Embryonic facial prominence (tissue), 1 donor: ENCODE results near the gene PLA2G4E.

ENCODE experiments used
- DNase-seq: peaks from one replicate; pipeline ENCODE4 v3.0.0-alpha.2; 2016; ENCODE audit errors: extremely low spot score

Gene PLA2G4E

DNA sequence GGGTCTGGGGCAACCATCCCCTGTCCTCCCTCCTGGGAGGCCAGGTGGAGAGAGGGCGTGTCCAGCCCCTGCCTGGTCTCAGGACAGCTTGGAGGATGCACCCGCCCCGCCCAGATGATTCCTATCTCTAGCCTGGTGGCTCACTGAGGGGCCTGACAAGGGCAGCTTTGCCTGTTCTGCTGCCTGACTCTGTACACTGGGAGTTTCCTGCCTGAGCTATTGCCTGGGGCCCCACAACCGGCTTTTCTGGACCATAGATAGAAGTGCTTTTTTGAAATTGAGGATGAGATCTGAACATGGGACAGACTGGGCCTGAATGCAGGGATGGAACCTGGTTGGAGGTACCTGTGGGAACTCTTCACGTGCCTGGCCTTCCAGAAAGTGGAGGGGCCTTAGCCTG, 751 bp upstream of the PLA2G4E start:
- no peak for DNase-seq

DNA sequence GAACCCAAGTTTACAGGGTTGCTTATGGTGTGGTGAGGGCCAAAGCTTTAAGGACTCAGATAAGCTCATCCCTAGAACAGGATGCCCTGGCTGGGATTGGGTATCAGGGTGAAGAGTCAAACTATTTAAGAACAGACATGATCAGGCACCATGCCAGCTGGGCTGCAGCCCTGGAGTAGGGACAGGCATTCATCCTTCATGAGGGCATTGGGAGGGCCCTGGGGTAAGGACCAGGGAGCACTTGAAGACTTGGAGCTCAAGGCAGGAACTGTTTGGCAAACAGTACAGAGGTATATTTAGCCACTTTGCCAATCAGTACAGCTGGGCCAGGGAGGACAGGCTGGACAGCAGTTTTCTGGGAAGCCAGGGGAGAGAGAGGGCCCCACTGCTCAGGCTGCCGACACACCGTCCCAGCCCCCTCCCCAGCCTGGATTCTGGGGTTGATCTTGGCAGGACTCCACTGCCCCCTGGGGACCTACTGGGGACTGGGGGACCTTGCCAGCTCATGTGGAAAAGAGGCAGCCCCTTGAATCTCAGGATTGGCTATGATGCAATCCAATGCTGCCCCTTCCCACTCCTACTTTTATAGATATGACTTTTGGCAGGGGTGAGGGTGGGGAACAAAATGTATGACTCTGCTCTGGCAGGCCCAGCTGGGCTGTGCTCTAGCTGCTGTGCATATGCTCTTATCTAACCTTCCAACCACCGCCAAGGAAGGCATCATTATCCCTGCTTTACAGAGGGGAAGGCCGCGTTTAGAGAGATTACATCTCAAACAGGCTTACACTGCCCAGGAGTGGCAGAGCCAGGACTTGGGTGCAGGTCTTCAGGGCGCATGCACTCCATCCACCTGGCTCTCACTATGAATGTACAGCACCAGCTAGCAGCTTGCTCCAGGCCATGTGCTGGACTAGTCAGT, 2.3 kb downstream of the PLA2G4E start:
- no peak for DNase-seq

DNA sequence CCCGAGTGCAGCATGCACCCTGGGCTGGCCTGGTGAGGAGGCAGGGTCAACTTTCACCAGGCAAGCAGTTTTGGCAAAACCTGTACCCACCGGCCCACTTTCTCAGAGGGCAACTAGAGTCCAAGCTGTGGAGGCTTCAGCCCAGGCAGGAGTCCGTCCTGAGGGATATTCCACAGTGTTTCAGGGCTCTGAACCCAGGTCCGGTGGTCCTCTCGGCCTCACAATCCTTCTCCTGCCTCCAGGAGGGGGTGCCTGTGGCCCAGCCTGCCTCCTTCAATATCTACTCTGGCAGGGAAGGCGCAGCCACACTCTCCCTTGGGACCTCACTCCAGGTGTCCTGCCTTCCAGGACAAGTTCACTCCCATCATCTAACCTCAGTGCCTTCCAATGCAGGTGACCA, 3.9 kb downstream of the PLA2G4E start:
- DNase-seq = no peak

DNA sequence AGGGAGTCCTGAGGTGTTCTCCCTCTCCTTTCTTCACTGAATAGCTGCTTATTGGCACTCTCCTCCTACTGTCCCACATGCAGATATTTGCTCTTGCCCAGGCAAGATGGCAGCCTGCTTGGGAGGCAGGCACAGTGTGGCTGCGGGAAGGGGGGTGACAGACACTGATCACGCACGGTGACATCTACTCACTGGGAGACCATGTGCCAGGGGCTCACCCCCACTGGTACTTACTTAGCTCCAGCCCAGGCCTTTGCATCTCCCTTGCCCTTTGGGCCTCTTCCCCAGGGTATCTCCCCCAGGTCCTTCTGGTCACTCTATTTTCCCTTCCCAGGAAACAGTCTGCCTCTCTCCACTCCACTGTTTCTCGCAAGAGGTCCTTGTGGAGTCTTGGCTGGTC, 6.4 kb downstream of the PLA2G4E start:
- no peak for DNase-seq

DNA sequence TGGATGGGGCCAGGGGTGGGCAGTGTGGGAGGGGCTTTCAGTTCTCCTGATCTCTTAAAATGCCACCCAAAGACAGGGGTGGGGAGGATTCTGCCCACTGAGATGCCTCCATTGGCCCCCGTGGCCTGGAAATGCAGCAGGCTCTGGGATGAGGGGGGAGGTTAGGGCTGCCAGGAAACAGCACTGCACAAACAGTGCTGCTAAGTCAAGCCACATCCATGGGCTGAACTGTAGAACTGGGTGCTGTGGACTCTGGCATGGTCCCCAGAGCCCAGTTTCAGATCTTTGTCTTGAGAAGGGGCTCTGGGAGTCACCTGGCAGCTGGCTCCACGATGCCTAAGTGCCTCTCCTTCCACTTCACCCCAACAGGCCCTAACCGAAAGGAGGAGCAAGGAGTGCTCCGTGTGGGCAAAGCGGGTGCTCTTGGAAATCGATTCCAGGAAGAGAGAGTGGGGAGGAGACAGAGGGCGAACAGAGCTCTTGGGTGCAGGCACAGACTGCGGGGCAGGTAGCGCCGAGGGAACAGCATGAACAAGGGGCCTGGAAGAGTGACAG, 7.8 kb downstream of the PLA2G4E start:
- no peak for DNase-seq

DNA sequence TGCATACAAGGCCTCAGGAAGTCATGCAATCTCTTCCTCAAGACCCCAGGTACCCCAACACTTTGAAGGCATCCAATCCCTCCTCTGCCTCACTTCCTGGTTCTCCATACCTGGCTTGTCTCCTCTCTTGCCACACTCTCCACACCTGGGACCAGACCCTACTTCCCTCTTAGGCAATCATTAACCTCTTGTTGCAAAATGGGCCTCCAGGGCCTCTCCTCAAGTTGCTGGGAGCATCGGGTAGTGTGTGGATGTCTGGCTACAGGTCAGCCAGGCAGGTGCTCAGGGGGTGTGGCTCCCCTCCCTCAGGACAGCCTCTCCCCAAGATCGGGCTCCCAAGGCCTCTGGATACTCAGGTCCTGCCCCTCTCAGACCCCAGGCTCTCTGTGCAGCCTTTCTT, 8.6 kb downstream of the PLA2G4E start:
- no peak for DNase-seq

DNA sequence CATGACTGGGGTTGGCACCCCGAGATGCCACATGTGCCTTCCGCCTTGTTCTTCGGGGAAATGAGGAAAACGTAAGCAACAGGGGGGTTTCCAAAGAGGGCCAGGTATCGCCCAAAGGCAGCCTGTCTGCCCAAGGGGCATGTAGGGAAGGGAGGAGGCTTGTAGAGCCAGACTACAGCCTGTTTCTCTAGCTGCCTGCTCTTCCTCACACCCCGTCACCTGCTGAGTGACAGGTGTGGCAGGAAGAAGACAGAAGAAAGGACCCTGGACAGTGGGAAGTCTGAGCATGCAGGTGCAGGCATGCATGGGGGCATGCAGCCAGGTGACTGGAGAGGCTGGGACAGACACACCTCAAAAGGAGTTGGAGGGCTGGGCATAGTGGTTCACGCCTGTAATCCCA, 9.8 kb downstream of the PLA2G4E start:
- DNase-seq = no peak

DNA sequence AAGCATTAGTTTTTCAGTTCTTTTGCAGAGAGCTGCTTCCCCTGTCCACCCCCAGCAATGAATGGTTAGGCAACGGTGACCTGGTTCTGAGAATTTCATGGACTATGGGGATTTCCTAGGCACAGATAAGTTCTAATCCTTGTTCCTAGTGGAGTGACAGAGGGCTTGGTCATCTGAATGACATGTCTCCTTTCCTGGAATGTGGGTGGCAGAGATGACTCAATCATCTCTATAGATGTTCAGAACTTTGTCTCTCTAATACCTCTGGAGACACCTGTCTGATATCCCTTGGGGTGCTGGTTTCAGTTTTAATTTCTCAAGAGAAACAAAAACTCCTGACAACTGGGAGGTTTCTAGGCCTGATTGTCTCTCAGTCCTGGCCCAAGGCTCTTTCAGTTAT, 10.4 kb downstream of the PLA2G4E start:
- no peak for DNase-seq

DNA sequence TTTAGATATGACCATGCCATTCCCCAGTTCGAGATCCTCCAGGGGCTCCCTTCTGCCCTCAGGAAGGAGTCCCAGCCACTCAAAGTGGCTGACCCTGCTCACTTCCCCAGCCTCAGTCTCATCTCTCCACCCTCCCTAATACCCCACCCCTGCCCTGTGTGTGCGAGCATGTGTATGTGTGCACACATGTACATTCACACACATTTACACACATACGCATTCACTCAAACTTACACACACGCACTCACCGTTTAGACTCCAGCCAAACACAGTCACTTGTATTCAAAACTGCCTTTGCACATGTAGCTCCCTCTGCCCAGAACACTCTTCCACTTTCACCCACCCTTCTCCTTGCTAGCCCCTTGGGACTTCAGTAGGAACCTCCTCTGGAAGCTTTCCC, 11.4 kb downstream of the PLA2G4E start:
- DNase-seq = no peak

DNA sequence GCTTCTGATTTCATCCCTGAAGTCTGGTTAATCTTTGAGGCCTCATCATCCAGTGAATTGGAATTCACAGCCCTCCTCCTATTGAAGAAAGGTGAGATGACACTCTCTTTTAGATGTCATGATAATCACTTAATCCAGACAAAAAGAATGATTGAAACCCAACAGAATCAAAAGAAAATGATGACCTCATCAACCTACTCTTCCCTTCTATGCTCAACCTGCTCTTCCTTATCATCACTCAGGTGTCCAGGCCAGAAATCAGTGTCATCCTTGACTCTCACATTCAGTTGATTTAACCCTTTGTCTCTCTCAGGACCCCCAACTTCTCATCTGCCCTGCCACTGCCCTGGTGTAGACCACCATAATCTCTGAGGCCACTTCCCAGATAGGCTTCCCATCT, 11.8 kb downstream of the PLA2G4E start:
- DNase-seq = no peak

DNA sequence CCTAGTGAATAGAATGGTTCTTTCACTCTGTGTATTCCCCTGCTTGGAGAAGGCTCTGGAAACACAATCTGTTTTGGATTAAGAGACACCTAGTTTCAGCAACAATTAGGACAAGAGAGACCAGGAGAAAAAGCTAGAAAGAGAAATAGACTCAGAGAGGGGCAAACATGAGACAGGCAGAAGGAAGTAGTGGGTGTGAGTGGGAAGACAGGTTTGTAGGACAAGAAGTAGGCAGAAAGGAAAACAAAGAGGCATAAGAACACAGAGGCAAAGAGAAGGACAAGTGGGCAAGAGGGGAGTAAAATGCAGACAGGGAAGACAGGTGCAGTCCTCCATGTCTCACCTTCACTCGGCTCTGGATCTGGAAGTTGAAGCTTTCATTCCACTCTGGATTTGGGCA, 13.5 kb downstream of the PLA2G4E start:
- no peak for DNase-seq

DNA sequence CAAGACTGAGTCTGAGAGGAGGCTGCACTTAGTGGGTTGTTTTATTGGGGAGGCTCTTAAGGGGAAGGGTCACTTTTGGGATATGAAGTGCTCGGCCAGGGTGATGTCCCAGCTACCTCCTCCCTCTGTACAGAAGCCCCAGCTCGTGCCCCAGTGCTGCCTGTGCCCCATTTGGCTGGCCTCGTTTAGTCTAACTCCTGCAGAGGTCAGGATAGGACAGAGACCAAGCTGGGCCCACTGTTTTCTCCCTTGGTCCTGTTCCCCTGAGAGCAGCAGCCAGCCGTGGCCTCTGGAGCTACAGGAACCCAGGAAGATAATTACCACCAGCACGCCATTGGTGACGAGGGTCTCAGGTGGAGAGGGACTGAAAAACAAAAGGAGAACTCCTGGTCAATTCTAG, 18.5 kb downstream of the PLA2G4E start:
- DNase-seq = no peak

DNA sequence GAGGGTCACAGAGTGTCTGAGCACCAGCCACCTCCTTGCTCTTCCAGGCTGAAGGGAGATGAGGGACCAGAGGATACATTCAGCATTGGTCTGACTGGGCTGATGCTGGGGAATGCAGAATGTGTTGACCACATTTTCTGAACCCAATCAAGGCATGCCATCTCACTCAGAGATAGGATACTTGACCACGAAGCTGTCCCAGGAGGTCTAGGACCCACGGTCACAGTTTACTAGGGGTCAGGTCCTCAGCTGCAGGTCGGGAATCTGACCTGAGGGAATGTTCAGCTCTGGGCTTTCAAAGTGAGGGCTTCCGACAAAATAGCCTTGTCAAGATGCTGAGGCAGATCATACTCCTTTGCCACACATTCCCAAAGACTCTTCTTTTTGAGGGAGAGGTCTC, 19.6 kb downstream of the PLA2G4E start:
- no peak for DNase-seq

DNA sequence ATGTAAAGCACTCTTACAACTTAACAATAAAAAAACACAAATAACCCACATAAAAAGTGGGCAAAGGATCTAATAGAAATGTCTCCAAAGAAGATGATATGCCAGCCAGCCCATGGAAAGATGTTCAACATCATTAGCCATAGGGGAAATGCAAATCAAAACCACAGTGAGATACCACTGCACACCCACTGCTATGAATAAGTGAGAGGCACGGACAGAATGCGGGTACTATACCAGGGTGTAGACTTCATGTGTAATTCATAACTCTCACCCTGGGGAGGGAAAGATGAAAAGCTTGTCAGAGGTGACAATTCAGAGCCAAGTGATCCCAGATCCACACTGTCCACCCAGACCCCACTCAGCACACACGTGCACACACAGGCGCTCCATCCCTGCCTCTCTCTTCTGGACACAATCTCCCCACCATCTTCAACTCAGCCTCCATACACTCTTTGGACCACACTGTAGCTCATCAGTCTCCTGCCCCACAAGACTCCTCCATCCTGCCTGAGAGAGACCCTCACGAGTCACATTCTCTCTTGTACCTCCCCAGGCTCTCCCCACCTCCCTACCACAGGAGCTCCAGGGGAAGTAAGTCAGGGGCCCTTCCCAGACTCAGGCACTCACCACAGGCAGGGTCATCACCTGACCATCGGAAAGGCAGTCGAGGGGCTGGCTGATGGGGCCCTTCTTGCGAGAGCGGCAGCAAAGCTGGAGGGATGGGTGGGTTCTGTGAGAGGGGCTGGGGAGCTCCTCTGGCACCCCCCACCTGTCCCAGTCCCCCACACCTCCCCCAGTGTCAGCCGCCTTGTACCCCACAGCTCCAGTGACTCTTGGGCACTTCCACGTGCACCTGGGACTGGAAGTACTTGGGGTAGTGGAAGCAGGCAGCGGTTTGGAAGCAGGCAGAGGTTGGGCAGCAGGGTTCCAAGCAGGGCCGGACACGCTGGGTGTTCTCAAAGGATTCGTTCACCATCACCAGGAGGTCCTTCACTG, 21.3 kb downstream of the PLA2G4E start:
- no peak for DNase-seq

DNA sequence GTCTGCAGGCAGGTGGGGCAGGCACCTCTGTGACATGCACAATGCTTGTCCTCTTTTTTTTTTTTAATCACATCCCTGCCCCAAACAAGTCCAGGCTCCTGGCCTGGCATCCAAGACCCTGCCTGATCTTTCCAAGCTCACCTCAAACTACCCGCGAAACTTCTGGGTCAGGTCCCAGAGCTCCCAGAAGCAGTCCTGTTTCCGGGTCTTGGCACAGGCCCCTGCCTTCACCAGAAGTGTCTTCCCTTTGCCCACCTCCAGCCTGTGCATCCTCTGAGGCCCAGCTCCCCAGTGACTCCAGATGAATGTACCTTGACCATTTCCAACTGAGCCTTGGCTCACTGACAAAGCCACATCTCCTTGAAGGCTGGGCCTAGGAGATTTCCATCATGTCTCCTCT, 23.0 kb downstream of the PLA2G4E start:
- DNase-seq = no peak

DNA sequence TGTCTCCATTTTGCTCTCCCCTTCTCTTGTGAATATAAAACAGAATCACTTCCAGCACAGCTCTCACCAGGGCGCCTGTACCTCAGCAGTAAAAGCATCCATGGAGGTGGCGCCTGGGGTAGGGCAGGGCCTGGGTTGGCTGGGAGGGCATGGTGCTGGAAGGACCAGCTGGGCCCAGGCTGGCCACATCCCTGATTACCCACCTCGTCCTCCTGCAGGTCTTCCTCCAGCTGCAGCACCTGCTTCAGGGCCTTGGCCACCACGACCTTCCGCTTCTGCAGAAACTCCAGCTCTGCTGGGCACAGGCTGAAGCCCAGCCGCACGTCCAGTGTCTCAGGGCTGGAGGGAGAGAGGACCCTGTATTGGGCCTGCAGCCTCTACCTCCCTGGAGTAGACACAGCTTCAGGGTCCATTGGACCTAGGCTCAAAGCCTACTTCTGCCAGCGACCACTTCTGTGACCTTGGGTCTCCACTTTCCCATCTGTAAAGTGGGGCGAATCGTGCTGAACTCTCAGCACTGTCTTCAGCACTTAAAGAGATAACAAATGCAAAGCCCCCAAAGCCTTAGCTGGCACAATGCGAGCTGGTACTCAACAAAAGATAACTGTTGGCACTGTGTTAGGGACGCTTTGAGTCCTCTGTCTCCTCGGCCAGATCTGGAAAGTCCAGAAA, 23.8 kb downstream of the PLA2G4E start:
- DNase-seq = no peak

DNA sequence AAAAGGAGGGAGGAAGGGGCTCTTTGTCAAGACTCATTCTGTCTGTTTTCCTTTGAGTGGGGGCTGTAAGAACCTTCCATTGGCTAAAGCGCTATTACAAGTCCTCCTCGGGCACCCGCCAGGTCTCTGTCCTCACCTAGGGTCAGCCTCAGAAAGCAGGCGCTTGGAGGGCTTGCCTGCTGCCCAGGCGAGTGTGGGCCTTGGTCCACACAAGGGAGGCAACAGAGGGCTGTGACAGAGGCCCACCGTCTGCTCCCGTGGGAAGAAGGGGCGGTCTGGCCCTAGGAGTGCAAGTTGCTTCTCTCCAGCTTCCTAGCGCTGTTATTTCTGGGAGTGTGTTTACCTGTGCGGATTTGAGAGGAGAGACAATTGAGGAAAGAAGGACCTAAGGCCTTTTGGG, 24.5 kb downstream of the PLA2G4E start:
- DNase-seq = no peak

DNA sequence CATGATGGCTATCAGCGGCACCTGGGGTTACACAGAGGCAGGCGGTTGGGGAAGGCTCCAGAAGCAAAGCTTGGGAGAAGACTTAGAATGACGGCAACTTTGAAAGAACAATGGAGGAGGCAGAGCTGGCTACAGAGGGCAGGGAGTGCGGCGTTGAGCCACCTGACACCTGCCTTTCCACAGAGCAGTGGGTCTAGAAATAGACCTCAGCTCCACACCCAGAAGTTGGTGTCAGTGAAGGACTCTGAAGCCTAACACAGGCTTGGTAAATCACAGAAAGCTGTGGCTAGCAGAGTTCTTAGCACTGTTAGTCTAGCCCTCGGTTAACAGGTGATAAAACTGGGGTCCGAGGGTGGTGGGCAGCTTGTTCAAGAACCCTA, 25.4 kb downstream of the PLA2G4E start:
- DNase-seq = no peak

DNA sequence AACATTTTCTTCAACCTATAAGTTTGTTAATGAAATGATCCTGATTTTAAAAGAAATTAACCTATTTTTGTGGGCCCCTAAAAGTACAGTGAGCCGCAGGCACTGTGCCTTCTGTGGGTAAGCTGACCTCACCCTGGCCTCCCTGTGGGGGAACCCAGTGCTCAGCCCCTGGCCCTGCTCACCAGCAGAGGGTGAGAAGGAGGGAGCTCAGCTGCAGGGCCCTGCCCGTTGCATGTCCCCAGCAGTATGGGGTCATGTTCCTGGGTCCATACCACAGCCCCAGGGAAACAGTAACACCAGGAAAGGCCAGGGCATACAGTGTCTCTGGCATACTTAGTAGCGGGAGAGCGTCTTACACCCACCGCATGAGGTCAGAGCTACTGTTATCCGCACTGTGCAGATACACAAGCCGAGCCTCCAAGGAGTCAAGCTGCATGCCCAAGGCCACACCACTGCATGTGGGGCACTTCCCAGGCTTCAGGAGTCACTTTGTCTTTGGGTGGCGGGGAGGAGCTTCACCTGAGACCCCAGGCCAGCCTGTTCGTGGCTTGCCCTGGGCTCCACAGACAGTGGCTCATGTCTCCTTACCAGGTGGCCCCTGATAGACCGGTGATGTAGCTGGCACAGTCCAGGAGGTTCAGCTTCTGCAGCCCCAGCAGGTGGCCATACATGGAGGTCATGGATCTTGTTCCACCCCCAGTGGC, 25.9 kb downstream of the PLA2G4E start:
- DNase-seq = no peak

DNA sequence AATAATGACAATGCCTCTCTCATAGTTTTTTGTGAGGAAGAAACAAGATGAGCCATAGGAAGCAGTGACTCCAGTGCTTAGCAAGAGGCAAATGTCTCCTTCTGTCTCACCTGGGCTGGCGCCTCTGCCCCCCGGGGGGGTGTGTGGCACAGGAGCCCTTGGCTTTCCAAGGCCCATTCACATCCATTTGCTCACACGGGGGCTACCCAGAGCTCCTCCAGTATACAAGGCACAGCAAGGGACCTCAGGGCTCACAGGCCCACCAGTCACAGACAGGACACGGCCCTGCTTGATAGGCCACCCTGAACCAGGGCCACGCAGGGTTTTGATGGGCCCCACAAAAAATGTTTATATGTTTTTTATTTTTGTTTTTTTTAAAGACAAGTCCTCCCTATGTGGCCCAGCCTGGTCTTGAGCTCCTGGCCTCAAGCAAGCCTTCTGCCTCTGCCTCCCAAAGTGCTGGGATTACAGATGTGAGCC, 26.6 kb downstream of the PLA2G4E start:
- DNase-seq = no peak
